Lower lobe of right lung (tissue), 2 donors: ENCODE data around the gene ASB13. TPM values are rescaled to one million over a fixed set of nuclear protein-coding genes. Genes with fewer than 3 reads are reported as not detected.

Source experiments
- ATAC-seq, 2 donors: fragments of 200-7000 bp; cut with Tn5 transposase; one replicate each; pipeline ENCODE4 v1.9.1; 2020 to 2022; ENCODE audit warnings: mild to moderate bottlenecking in 2 of 2, moderate library complexity in 2 of 2
- DNase-seq: peaks from one replicate; pipeline ENCODE4 v3.0.0-alpha.2; 2020
- H3K27ac ChIP-seq: fragments of 200-600 bp; one replicate; pipeline ENCODE4 v1.8.0; 2022
- H3K27me3 ChIP-seq: fragments of 200-600 bp; one replicate; pipeline ENCODE4 v1.8.0; 2022; ENCODE audit warnings: low read depth
- H3K36me3 ChIP-seq: fragments of 200-600 bp; one replicate; pipeline ENCODE4 v1.8.0; 2022; ENCODE audit warnings: mild to moderate bottlenecking
- H3K4me1 ChIP-seq: fragments of 200-600 bp; one replicate; pipeline ENCODE4 v1.8.0; 2022
- H3K4me3 ChIP-seq: fragments of 200-600 bp; one replicate; pipeline ENCODE4 v1.8.0; 2022; ENCODE audit warnings: mild to moderate bottlenecking
- H3K9me3 ChIP-seq: fragments of 200-600 bp; one replicate; pipeline ENCODE4 v1.8.0; 2022
- CTCF ChIP-seq: fragments of 200-600 bp; IDR thresholded peaks from one replicate; pipeline ENCODE4 v1.8.0; 2022; ENCODE audit warnings: antibody characterized with exemption, mild to moderate bottlenecking
- intact Hi-C: fragments of 100-400 bp; cut with DNase I; formaldehyde crosslinking; loops from one replicate; pipeline ENCODE4 v1.11.0; 2022
- total RNA-seq: library from RNA; stranded (reverse); fragmentation: NEBNext Ultra II Directional; extraction: Animal tissue kit (Norgen Biotek cat#: 25700); gene quantifications from one replicate; pipeline ENCODE4 v1.2.1, GENCODE V29; 2021
- donor health status: DM: no; HTN: yes; CAD: no; lungs with severe emphysema.

ASB13 gene
- total RNA-seq, 1 donor from 2014 or later, result 27.6 TPM

GRCh38 chr10:5606864-5607263 is 59.5 kb downstream of the ASB13 start:
- DNase-seq (peak; percentile 28), ATAC-seq (peak; percentile 21 to 27)
- H3K4me3 ChIP-seq, result no peak overlapping the region
- no peaks in the 10 kb centered on the region for H3K27me3 ChIP-seq
- no peak overlapping the region for H3K27ac ChIP-seq
- no peaks in the 10 kb centered on the region for H3K36me3 ChIP-seq
- intact Hi-C loops, result no loop called here
- peaks cover 3% of the 10 kb centered on the region for H3K4me1 ChIP-seq
- H3K9me3 ChIP-seq, result no peaks in the 10 kb centered on the region
- no peak for TF ChIP-seq CTCF

- no peak overlapping the region for H3K27ac ChIP-seq
- no peaks in the 10 kb centered on the region for H3K27me3 ChIP-seq
- intact Hi-C loops, result no loop called here
- no peaks in the 10 kb centered on the region for H3K9me3 ChIP-seq
- H3K4me1 ChIP-seq, result peaks cover 3% of the 10 kb centered on the region
- no peaks in the 10 kb centered on the region for H3K36me3 ChIP-seq
- ATAC-seq (no peak), DNase-seq (peak; percentile 35)
- TF ChIP-seq CTCF, result no peak
- no peak overlapping the region for H3K4me3 ChIP-seq
Measured at GRCh38 chr10:5606321-5606720, 60.1 kb downstream of the ASB13 start.

GRCh38 chr10:5604961-5605360 is 61.4 kb downstream of the ASB13 start:
- DNase-seq (peak; percentile 31), ATAC-seq (no peak)
- intact Hi-C loops, result no loop called here
- H3K27me3 ChIP-seq, result no peaks in the 10 kb centered on the region
- no peak overlapping the region for H3K27ac ChIP-seq
- peaks cover 1% of the 10 kb centered on the region for H3K4me1 ChIP-seq
- no peaks in the 10 kb centered on the region for H3K9me3 ChIP-seq
- H3K4me3 ChIP-seq, result no peak overlapping the region
- TF ChIP-seq CTCF, result no peak
- H3K36me3 ChIP-seq, result no peaks in the 10 kb centered on the region

- DNase-seq (peak; percentile 13), ATAC-seq (no peak)
- Histone ChIP-seq H3K27me3 (no peaks in the 10 kb centered on the region), H3K4me3 (no peak overlapping the region), H3K27ac (no peak overlapping the region), H3K9me3 (no peaks in the 10 kb centered on the region), H3K4me1 (no peaks in the 10 kb centered on the region), H3K36me3 (no peaks in the 10 kb centered on the region)
- no peak for TF ChIP-seq CTCF
- intact Hi-C loops, result no loop called here
Measured at GRCh38 chr10:5604236-5604925, 62.0 kb downstream of the ASB13 start.

- intact Hi-C loops, result no loop called here
- no peak for TF ChIP-seq CTCF
- no peaks in the 10 kb centered on the region for H3K27me3 ChIP-seq
- H3K4me3 ChIP-seq, result no peak overlapping the region
- ATAC-seq (no peak), DNase-seq (peak; percentile 33)
- H3K27ac ChIP-seq, result no peak overlapping the region
- H3K36me3 ChIP-seq, result no peaks in the 10 kb centered on the region
- no peaks in the 10 kb centered on the region for H3K9me3 ChIP-seq
- H3K4me1 ChIP-seq, result no peaks in the 10 kb centered on the region
Measured at GRCh38 chr10:5603848-5604170, 62.6 kb downstream of the ASB13 start.
